KMS-11 (cell line): ENCODE data around the gene ELMOD3.
"Not testable (repeated sequence)": the region's sequence is repeated elsewhere in the genome, so short reads cannot be mapped to it uniquely, and the experiment has no call there.

ENCODE experiments used
- H2AFZ ChIP-seq: fragments of 200-600 bp; sonication (generic); 2 replicates; pipeline ENCODE4 v1.6.1; 2016; ENCODE audit warnings: antibody characterized with exemption, mixed run types, low read depth
- H3K27ac ChIP-seq: fragments of 200-600 bp; sonication (generic); 2 replicates; pipeline ENCODE4 v1.6.1; 2016; ENCODE audit warnings: mild to moderate bottlenecking, mixed run types
- H3K27me3 ChIP-seq: fragments of 200-600 bp; sonication (generic); 2 replicates; pipeline ENCODE4 v1.6.1; 2017; ENCODE audit warnings: mild to moderate bottlenecking, low read depth, mixed run types, moderate library complexity; ENCODE audit not compliant: insufficient read depth
- H3K36me3 ChIP-seq: fragments of 200-600 bp; sonication (generic); 2 replicates; pipeline ENCODE4 v1.6.1; 2017; ENCODE audit warnings: mild to moderate bottlenecking, mixed run types; ENCODE audit not compliant: insufficient read depth
- H3K4me1 ChIP-seq: fragments of 200-600 bp; sonication (generic); 2 replicates; pipeline ENCODE4 v1.6.1; 2016; ENCODE audit warnings: mild to moderate bottlenecking, low read depth, mixed run types; ENCODE audit not compliant: poor library complexity, severe bottlenecking
- H3K4me2 ChIP-seq: fragments of 200-600 bp; sonication (generic); 2 replicates; pipeline ENCODE4 v1.7.0; 2016; ENCODE audit warnings: mild to moderate bottlenecking, mixed run types
- H3K4me3 ChIP-seq: fragments of 200-600 bp; sonication (generic); IDR thresholded peaks from 2 replicates; pipeline ENCODE4 v1.6.1; 2017; ENCODE audit warnings: low read depth, low read length, mixed read lengths; ENCODE audit not compliant: insufficient read depth
- H3K79me2 ChIP-seq: fragments of 200-600 bp; sonication (generic); 2 replicates; pipeline ENCODE4 v1.6.1; 2016; ENCODE audit warnings: low read depth, mixed run types; ENCODE audit not compliant: insufficient read depth
- H3K9ac ChIP-seq: fragments of 200-600 bp; sonication (generic); 2 replicates; pipeline ENCODE4 v1.6.1; 2016; ENCODE audit warnings: mild to moderate bottlenecking, mixed run types
- H4K20me1 ChIP-seq: fragments of 200-600 bp; sonication (generic); 2 replicates; pipeline ENCODE4 v1.6.1; 2016; ENCODE audit warnings: mild to moderate bottlenecking, mixed run types; ENCODE audit not compliant: insufficient read depth
- CTCF ChIP-seq: fragments of 200-600 bp; sonication (generic); conservative IDR thresholded peaks from 2 replicates; pipeline ENCODE4 v1.6.1; 2017; ENCODE audit warnings: low read depth, mild to moderate bottlenecking, antibody characterized with exemption, low read length, moderate library complexity, mixed read lengths

The ELMOD3 gene

GRCh38 chr2:85318222-85319074, 36.1 kb upstream of the ELMOD3 start:
- no peak for TF ChIP-seq CTCF
- no peaks in the 10 kb centered on the region; the same call in 1 of the 2 replicates for H3K36me3 ChIP-seq
- no peaks in the 10 kb centered on the region for H3K4me1 ChIP-seq
- no peak overlapping the region for H3K4me3 ChIP-seq
- H2AFZ ChIP-seq = no peak overlapping the region
- H3K27me3 ChIP-seq = no peaks in the 10 kb centered on the region
- no peaks in the 10 kb centered on the region for H4K20me1 ChIP-seq
- no peak overlapping the region for H3K4me2 ChIP-seq
- H3K9ac ChIP-seq = no peak overlapping the region
- H3K79me2 ChIP-seq = peaks cover 8% of the 10 kb centered on the region
- H3K27ac ChIP-seq = no peak overlapping the region

- no peak for TF ChIP-seq CTCF
- H3K4me2 ChIP-seq = no peak overlapping the region
- peaks cover 3% of the 10 kb centered on the region for H3K4me1 ChIP-seq
- H3K4me3 ChIP-seq = no peak overlapping the region
- H2AFZ ChIP-seq = no peak overlapping the region
- H3K36me3 ChIP-seq = no peaks in the 10 kb centered on the region; the same call in 1 of the 2 replicates
- H4K20me1 ChIP-seq = no peaks in the 10 kb centered on the region
- no peak overlapping the region for H3K27ac ChIP-seq
- H3K27me3 ChIP-seq = no peaks in the 10 kb centered on the region
- no peak overlapping the region for H3K9ac ChIP-seq
- H3K79me2 ChIP-seq = peaks cover 19% of the 10 kb centered on the region
Observed at GRCh38 chr2:85319796-85320195, 34.8 kb upstream of the ELMOD3 start.

- Histone ChIP-seq H3K4me1 (peaks cover 25% of the 10 kb centered on the region), H3K4me3 (no peak overlapping the region), H3K27ac (no peak overlapping the region), H3K27me3 (no peaks in the 10 kb centered on the region), H3K4me2 (no peak overlapping the region), H3K9ac (no peak overlapping the region), H2AFZ (no peak overlapping the region), H3K36me3 (no peaks in the 10 kb centered on the region; the same call in 1 of the 2 replicates), H4K20me1 (0 out of 2 replicates have a peak, but pooled peaks cover 8% of the 10 kb centered on the region), H3K79me2 (peaks cover 48% of the 10 kb centered on the region)
- TF ChIP-seq CTCF = no peak
Observed at GRCh38 chr2:85323351-85323987, 31.1 kb upstream of the ELMOD3 start.

GRCh38 chr2:85323988-85324367, 30.6 kb upstream of the ELMOD3 start:
- peaks cover 48% of the 10 kb centered on the region for H3K79me2 ChIP-seq
- not testable (repeated sequence) for H3K27ac ChIP-seq, H3K36me3 ChIP-seq, H4K20me1 ChIP-seq, H3K4me2 ChIP-seq, H2AFZ ChIP-seq, H3K4me3 ChIP-seq, H3K27me3 ChIP-seq, H3K9ac ChIP-seq
- H3K4me1 ChIP-seq = peaks cover 30% of the 10 kb centered on the region
